GM23248 (cell line): ENCODE data around the gene TMEM203.

ENCODE experiments used
- EZH2 ChIP-seq: fragments of 200-600 bp; sonication (generic); IDR thresholded peaks from 2 replicates; pipeline ENCODE4 v1.6.1; 2018; ENCODE audit warnings: antibody characterized with exemption, mild to moderate bottlenecking; ENCODE audit not compliant: insufficient read depth, poor library complexity, severe bottlenecking
- EZH2phosphoT487 ChIP-seq: fragments of 200-600 bp; sonication (generic); IDR thresholded peaks from 2 replicates; pipeline ENCODE4 v1.6.1; 2018; ENCODE audit warnings: antibody characterized with exemption, moderate library complexity, mild to moderate bottlenecking, low read depth; ENCODE audit not compliant: insufficient read depth

DNA sequence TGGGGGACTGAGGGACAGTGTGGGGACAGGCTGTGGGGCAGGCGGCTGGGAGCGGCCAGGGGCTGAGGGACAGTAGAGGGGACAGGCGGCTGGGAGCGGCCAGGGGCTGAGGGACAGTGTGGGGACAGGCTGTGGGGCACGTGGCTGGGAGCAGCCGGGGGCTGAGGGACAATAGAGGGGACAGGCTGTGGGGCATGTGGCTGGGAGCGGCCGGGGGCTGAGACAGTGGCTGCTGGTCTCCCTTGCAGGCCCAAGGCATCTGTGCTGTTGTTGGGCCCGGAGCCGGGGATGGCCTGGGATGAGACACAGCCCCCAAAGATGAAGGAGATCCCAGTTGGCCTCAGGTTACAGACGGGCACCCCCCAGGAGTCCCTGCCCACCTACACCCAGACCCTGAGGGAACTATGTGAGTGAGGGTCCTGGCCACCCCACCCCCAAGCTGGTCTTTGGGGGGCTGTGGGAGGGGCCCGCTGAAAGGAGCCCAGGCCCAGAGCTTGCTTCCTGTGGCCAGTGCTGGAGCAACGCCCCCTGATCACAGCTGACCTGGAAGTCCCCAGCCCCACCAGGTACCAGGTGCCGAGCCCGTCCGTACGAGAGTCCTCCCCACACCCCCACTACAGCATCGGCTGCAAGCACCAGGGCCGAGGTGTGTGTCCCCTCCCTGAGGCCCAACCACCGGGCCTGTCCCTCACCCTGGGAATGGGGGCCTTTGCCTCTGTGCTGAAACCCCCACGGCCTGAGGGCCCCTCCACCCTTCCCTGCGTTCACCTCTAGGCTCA is 46.2 kb upstream of the TMEM203 start:
- TF ChIP-seq EZH2phosphoT487: no peak
- TF ChIP-seq EZH2: no peak
